HepG2 (cell line): ENCODE measurements around the gene MAP2K2. TPM values are rescaled to one million over a fixed set of nuclear protein-coding genes. Genes with fewer than 3 reads are reported as not detected.

ENCODE experiments used
- ARID2 ChIP-seq: sonication (generic); formaldehyde crosslinking; IDR thresholded peaks from 2 replicates; pipeline ENCODE4 v1.8.1; 2022; ENCODE audit warnings: mild to moderate bottlenecking, missing genetic modification reagents, borderline replicate concordance
- BCL6 ChIP-seq: IDR thresholded peaks from 2 replicates; pipeline ENCODE4 v1.6.1; 2016; ENCODE audit warnings: missing genetic modification reagents, missing compliant biosample characterization
- BORCS8-MEF2B ChIP-seq: sonication (generic); formaldehyde crosslinking; IDR thresholded peaks from 2 replicates; pipeline ENCODE4 v1.8.0; 2022; ENCODE audit warnings: mild to moderate bottlenecking, missing genetic modification reagents
- KDM1A ChIP-seq: IDR thresholded peaks from 2 replicates; pipeline ENCODE4 v1.6.1; 2016; ENCODE audit warnings: missing compliant biosample characterization
- MIXL1 ChIP-seq: IDR thresholded peaks from 2 replicates; pipeline ENCODE4 v1.6.1; 2016
- NCOA2 ChIP-seq: sonication (generic); formaldehyde crosslinking; IDR thresholded peaks from 2 replicates; pipeline ENCODE4 v1.8.0; 2022; ENCODE audit warnings: inconsistent platforms
- RFX1 ChIP-seq: fragments of 450-650 bp; IDR thresholded peaks from 2 replicates; pipeline ENCODE4 v1.6.1; 2017
- SMAD1 ChIP-seq: sonication (generic); formaldehyde crosslinking; IDR thresholded peaks from 2 replicates; pipeline ENCODE4 v1.4.0; 2020; ENCODE audit warnings: missing genetic modification reagents, low read depth, mild to moderate bottlenecking, borderline replicate concordance
- SP5 ChIP-seq: IDR thresholded peaks from 2 replicates; pipeline ENCODE4 v1.6.1; 2016; ENCODE audit warnings: low read depth, borderline replicate concordance
- STAG1 ChIP-seq: sonication (generic); formaldehyde crosslinking; IDR thresholded peaks from 2 replicates; pipeline ENCODE4 v1.4.0; 2020; ENCODE audit warnings: missing genetic modification reagents
- TFAP4 ChIP-seq: sonication (generic); IDR thresholded peaks from 2 replicates; pipeline ENCODE4 v1.6.1; 2016; ENCODE audit warnings: low read depth, borderline replicate concordance
- ZNF12 ChIP-seq: sonication (generic); formaldehyde crosslinking; IDR thresholded peaks from 2 replicates; pipeline ENCODE4 v1.5.0; 2020; ENCODE audit warnings: missing genetic modification reagents
- ZNF232 ChIP-seq: sonication (generic); formaldehyde crosslinking; IDR thresholded peaks from 2 replicates; pipeline ENCODE4 v1.4.0; 2020; ENCODE audit warnings: missing genetic modification reagents, borderline replicate concordance
- ZNF484 ChIP-seq: sonication (generic); formaldehyde crosslinking; IDR thresholded peaks from 2 replicates; pipeline ENCODE4 v1.5.1; 2020; ENCODE audit warnings: mild to moderate bottlenecking, low read depth, missing genetic modification reagents, borderline replicate concordance
- ZNF616 ChIP-seq: sonication (generic); formaldehyde crosslinking; IDR thresholded peaks from 2 replicates; pipeline ENCODE4 v1.5.0; 2020; ENCODE audit warnings: low read depth, mild to moderate bottlenecking, missing genetic modification reagents
- ZNF740 ChIP-seq: sonication (generic); formaldehyde crosslinking; IDR thresholded peaks from 2 replicates; pipeline ENCODE4 v1.4.0; 2020; ENCODE audit warnings: missing genetic modification reagents
- ZNF776 ChIP-seq: sonication (generic); formaldehyde crosslinking; IDR thresholded peaks from 2 replicates; pipeline ENCODE4 v1.4.0; 2020; ENCODE audit warnings: mild to moderate bottlenecking, missing genetic modification reagents
- ZSCAN5A ChIP-seq: sonication (generic); formaldehyde crosslinking; IDR thresholded peaks from 2 replicates; pipeline ENCODE4 v1.8.0; 2022; ENCODE audit warnings: mild to moderate bottlenecking, missing genetic modification reagents, borderline replicate concordance
- polyA plus RNA-seq, 8 experiments: library from polyadenylated mRNA; depleted of rRNA in 3 of 8; stranded (reverse) in 7 of 8; unstranded in 1 of 8; fragments of >200 nt; fragmentation: Illumina TruSeq in 4 of 8; extraction: Trizol in 4 of 8; gene quantifications; 2 replicates each; pipeline versions ENCODE4 v1.2.1 to v1.2.3, GENCODE V29; 2011 to 2016; ENCODE audit warnings: low read depth in 4 of 8, missing spikeins in 1 of 8, mixed read lengths in 1 of 8; ENCODE audit not compliant: insufficient read depth in 1 of 8
- total RNA-seq, 5 experiments: library from RNA; depleted of rRNA; stranded (reverse); fragments of >200 nt; fragmentation: Illumina TruSeq; extraction: Trizol; gene quantifications; 2 replicates each; pipeline ENCODE4 v1.2.3, GENCODE V29; 2016; ENCODE audit warnings: low read depth in 1 of 5
- TF ChIP-seq, protein P1 (sequence below): sonication (generic); formaldehyde crosslinking; IDR thresholded peaks from 2 replicates; pipeline ENCODE4 v1.5.0; 2020; ENCODE audit warnings: missing genetic modification reagents, mild to moderate bottlenecking, borderline replicate concordance
- TF ChIP-seq, protein P2 (sequence below): sonication (generic); formaldehyde crosslinking; IDR thresholded peaks from 2 replicates; pipeline ENCODE4 v1.5.0; 2020; ENCODE audit warnings: mild to moderate bottlenecking, missing genetic modification reagents

MAP2K2 gene
- total and polyA plus RNA-seq, 2 of the 13 experiments (the other 11 are each of a cell fraction or from before 2014, with no cell fraction given) = 70.3 to 80.9 TPM

DNA sequence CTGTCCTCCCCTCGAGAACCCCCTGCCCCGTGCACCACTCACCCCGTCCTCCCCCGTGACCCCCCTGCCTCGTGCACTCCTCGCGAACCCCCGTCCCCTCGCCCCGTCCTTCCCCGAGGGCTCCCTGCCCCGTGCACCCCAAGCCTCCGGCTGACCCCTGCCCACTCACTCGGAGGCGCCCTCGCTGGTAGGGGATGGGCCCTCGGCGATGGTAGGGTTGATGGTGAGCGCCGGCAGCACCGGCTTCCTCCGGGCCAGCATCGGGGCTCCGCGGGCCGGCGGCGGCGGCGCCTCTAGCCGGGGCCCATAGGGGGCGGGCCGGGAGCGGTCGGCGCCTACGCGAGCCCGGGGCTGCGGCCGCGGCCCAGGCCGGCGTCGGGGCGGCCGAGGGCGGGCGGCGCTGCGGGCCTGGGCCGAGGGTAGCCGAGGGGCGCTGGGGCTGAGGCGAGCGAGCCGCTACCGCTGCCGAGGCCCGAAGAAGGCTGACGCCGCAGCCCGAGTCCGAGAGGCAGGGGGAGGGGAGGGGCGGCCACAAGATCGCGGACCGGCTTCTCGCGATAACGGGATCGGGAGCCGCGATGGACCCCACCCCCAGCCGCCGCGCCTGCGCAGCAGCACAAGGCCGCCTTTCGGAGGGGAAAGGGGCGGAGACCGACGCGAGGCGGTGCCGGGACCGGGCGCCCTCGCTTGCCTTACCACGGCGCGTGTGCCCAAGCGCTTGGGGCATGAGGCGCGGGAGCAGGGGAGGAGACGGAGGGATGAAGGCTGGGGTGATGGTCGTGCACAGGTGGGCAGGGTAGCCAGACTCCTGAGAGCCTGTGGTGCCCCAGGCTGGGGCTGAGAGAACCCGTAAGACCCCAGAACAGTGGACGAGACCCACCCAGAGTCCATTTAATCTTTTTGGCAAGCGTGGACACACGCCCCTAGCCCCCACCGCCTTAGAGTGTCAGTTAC lies at the start of gene MAP2K2 (continued):
- TF ChIP-seq ZNF740 (CRISPR knock-in tag) (0 out of 2 replicates have a peak, but pooled peaks have one; percentile 68), ZSCAN5A (CRISPR knock-in tag) (peak; percentile 80; the same call in 1 of the 2 replicates), ZNF616 (CRISPR knock-in tag) (peak; percentile 89), ZNF484 (CRISPR knock-in tag) (no peak), MIXL1 (CRISPR knock-in tag) (0 out of 2 replicates have a peak, but pooled peaks have one; percentile 60), ZNF12 (CRISPR knock-in tag) (peak; percentile 71), BCL6 (CRISPR knock-in tag) (peak; percentile 42; the same call in 1 of the 2 replicates), ARID2 (peak; percentile 93), TFAP4 (no peak), SP5 (peak; percentile 90), BORCS8-MEF2B (CRISPR knock-in tag) (peak; percentile 93), ZNF232 (CRISPR knock-in tag) (peak; percentile 83; the same call in 1 of the 2 replicates), SMAD1 (CRISPR knock-in tag) (0 out of 2 replicates have a peak, but pooled peaks have one; percentile 74), ZNF776 (CRISPR knock-in tag) (no peak; the same call in 1 of the 2 replicates), RFX1 (no peak), STAG1 (CRISPR knock-in tag) (no peak; the same call in 1 of the 2 replicates), KDM1A (no peak), NCOA2 (peak; percentile 58)
- TF ChIP-seq, protein P1, sequence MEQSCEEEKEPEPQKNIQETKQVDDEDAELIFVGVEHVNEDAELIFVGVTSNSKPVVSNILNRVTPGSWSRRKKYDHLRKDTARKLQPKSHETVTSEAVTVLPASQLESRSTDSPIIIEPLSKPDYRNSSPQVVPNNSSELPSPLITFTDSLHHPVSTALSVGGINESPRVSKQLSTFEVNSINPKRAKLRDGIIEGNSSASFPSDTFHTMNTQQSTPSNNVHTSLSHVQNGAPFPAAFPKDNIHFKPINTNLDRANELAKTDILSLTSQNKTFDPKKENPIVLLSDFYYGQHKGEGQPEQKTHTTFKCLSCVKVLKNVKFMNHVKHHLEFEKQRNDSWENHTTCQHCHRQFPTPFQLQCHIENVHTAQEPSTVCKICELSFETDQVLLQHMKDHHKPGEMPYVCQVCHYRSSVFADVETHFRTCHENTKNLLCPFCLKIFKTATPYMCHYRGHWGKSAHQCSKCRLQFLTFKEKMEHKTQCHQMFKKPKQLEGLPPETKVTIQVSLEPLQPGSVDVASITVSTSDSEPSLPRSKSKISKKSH (CRISPR knock-in tag) = peak; percentile 72; the same call in 1 of the 2 replicates
- TF ChIP-seq, protein P2, sequence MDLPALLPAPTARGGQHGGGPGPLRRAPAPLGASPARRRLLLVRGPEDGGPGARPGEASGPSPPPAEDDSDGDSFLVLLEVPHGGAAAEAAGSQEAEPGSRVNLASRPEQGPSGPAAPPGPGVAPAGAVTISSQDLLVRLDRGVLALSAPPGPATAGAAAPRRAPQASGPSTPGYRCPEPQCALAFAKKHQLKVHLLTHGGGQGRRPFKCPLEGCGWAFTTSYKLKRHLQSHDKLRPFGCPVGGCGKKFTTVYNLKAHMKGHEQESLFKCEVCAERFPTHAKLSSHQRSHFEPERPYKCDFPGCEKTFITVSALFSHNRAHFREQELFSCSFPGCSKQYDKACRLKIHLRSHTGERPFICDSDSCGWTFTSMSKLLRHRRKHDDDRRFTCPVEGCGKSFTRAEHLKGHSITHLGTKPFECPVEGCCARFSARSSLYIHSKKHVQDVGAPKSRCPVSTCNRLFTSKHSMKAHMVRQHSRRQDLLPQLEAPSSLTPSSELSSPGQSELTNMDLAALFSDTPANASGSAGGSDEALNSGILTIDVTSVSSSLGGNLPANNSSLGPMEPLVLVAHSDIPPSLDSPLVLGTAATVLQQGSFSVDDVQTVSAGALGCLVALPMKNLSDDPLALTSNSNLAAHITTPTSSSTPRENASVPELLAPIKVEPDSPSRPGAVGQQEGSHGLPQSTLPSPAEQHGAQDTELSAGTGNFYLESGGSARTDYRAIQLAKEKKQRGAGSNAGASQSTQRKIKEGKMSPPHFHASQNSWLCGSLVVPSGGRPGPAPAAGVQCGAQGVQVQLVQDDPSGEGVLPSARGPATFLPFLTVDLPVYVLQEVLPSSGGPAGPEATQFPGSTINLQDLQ (CRISPR knock-in tag) = no peak
